HEK293 (cell line): Measurements from ENCODE around the gene OR2T2.
"Not testable (repeated sequence)": the region's sequence is repeated elsewhere in the genome, so short reads cannot be mapped to it uniquely, and the experiment has no call there.

Source experiments
- CTCF ChIP-seq: fragments of 450-650 bp; formaldehyde crosslinking; IDR thresholded peaks from 2 replicates; pipeline ENCODE4 v1.5.1; 2016; ENCODE audit warnings: missing biosample characterization, missing genetic modification characterization
- IKZF3 ChIP-seq: fragments of 450-650 bp; IDR thresholded peaks from 2 replicates; pipeline ENCODE4 v1.5.0; 2018; ENCODE audit warnings: missing biosample characterization, mild to moderate bottlenecking, missing genetic modification characterization, moderate library complexity
- PRDM10 ChIP-seq: fragments of 450-650 bp; formaldehyde crosslinking; IDR thresholded peaks from 2 replicates; pipeline ENCODE4 v1.5.1; 2016; ENCODE audit warnings: missing biosample characterization, missing genetic modification characterization
- REPIN1 ChIP-seq: fragments of 450-650 bp; formaldehyde crosslinking; IDR thresholded peaks from 2 replicates; pipeline ENCODE4 v1.5.1; 2017; ENCODE audit warnings: missing biosample characterization, missing genetic modification characterization, low read depth
- SP2 ChIP-seq: fragments of 450-650 bp; formaldehyde crosslinking; IDR thresholded peaks from 2 replicates; pipeline ENCODE4 v1.5.1; 2016; ENCODE audit warnings: missing biosample characterization, missing genetic modification characterization
- ZFP37 ChIP-seq: fragments of 450-650 bp; formaldehyde crosslinking; IDR thresholded peaks from 2 replicates; pipeline ENCODE4 v1.5.1; 2016; ENCODE audit warnings: missing biosample characterization, missing genetic modification characterization
- ZNF239 ChIP-seq: fragments of 450-650 bp; formaldehyde crosslinking; IDR thresholded peaks from 2 replicates; pipeline ENCODE4 v1.5.1; 2016; ENCODE audit warnings: missing biosample characterization, missing genetic modification characterization
- ZNF433 ChIP-seq: fragments of 450-650 bp; formaldehyde crosslinking; IDR thresholded peaks from 2 replicates; pipeline ENCODE4 v1.5.1; 2016; ENCODE audit warnings: missing biosample characterization, missing genetic modification characterization, low read depth
- ZNF561 ChIP-seq: fragments of 450-650 bp; IDR thresholded peaks from 2 replicates; pipeline ENCODE4 v1.5.1; 2018; ENCODE audit warnings: missing biosample characterization, missing genetic modification characterization, borderline replicate concordance
- ZNF639 ChIP-seq: fragments of 450-650 bp; formaldehyde crosslinking; IDR thresholded peaks from 2 replicates; pipeline ENCODE4 v1.5.1; 2016; ENCODE audit warnings: missing biosample characterization, missing genetic modification characterization
- ZNF843 ChIP-seq: fragments of 450-650 bp; formaldehyde crosslinking; IDR thresholded peaks from 2 replicates; pipeline ENCODE4 v1.5.1; 2016; ENCODE audit warnings: missing biosample characterization, missing genetic modification characterization
- ZSCAN18 ChIP-seq: fragments of 450-650 bp; formaldehyde crosslinking; IDR thresholded peaks from 2 replicates; pipeline ENCODE4 v1.5.1; 2016; ENCODE audit warnings: missing biosample characterization, missing genetic modification characterization

- not testable (repeated sequence) for TF ChIP-seq CTCF (tag by site-specific recombination); REPIN1; ZNF239 (tag by site-specific recombination); ZNF843 (tag by site-specific recombination); ZSCAN18 (tag by site-specific recombination); ZNF561 (tag by site-specific recombination); IKZF3; ZFP37 (tag by site-specific recombination); ZNF639 (tag by site-specific recombination); PRDM10 (tag by site-specific recombination); ZNF433; SP2 (tag by site-specific recombination)
Observed at GRCh38 chr1:248431683-248432082, 13.8 kb upstream of the OR2T2 start.
